Measurements from ENCODE around the gene CPE. TPM values are rescaled to one million over a fixed set of nuclear protein-coding genes. Genes with fewer than 3 reads are reported as not detected.

Gene CPE
- total RNA-seq (1 to 10 TPM; 3.6 to 5.6 TPM), polyA plus RNA-seq (1 to 10 TPM; 3.0 to 5.4 TPM)

GRCh38 chr4:165378745-165379677, at the start of gene CPE:
CPE (plus strand) TSS chr4:165379008; CDS start chr4:165379222, 214 bp downstream.
- H3K4me3 ChIP-seq (ENCODE audit: low read depth in 1 of 3, low read length in 3 of 3) = peak within 1 kb of the TSS; percentile 50 to 66 (median 65)
- no peaks in the 10 kb centered on the region for H3K27me3 ChIP-seq (ENCODE audit: control insufficient read depth in 4 of 4, insufficient read depth in 4 of 4, low read length in 3 of 4)
- TF ChIP-seq EGR1 (IDR thresholded peaks at IDR 0.05; ENCODE audit: low read depth in 2 of 2) = no peak
- no peak for TF ChIP-seq MAX (IDR thresholded peaks at IDR 0.05)
- TF ChIP-seq FOXA1 (IDR thresholded peaks at IDR 0.05) = no peak
- TF ChIP-seq FOXA2 (IDR thresholded peaks at IDR 0.05) = no peak
- TF ChIP-seq NR2F2 (IDR thresholded peaks at IDR 0.05) = no peak
- no peak for TF ChIP-seq JUND (IDR thresholded peaks at IDR 0.05)
- TF ChIP-seq HNF4G (IDR thresholded peaks at IDR 0.05) = no peak
- no peak for TF ChIP-seq GABPA (IDR thresholded peaks at IDR 0.05 in 1 of 2, conservative IDR thresholded peaks at IDR 0.05 in 1 of 2)
- no peak for TF ChIP-seq RXRA (IDR thresholded peaks at IDR 0.05)
- TF ChIP-seq ZBTB33 (IDR thresholded peaks at IDR 0.05) = no peak
- peak; percentile 56 for TF ChIP-seq TAF1 (conservative IDR thresholded peaks at IDR 0.05)
- TF ChIP-seq ATF3 (IDR thresholded peaks at IDR 0.05) = no peak
- peak; percentile 48 for TF ChIP-seq CTCF (IDR thresholded peaks at IDR 0.05; ENCODE audit: low read depth, low read length, missing input control)
- TF ChIP-seq REST (IDR thresholded peaks at IDR 0.05) = peak; percentile 25
- no peak for TF ChIP-seq HNF4A (conservative IDR thresholded peaks at IDR 0.05)
- peak; percentile 19 for TF ChIP-seq SP1 (IDR thresholded peaks at IDR 0.05)
- TF ChIP-seq YY1 (IDR thresholded peaks at IDR 0.05) = peak; percentile 22
- TF ChIP-seq RAD21 (IDR thresholded peaks at IDR 0.05) = peak; percentile 38 to 52
- H3K9me3 ChIP-seq (ENCODE audit: control insufficient read depth in 4 of 4, low read length in 3 of 4) = no peaks in the 10 kb centered on the region
- no peak within 1 kb of the TSS for H3K27ac ChIP-seq (ENCODE audit: low read depth in 1 of 2, low read length in 2 of 2)
- H3K9ac ChIP-seq (ENCODE audit: low read depth in 1 of 2, low read length in 2 of 2) = peak within 1 kb of the TSS; percentile 9 to 62
- peak; percentile 55 for DNase-seq (ENCODE audit: low spot score)
- no peaks in the 10 kb centered on the region for H3K36me3 ChIP-seq (ENCODE audit: control insufficient read depth in 4 of 4, insufficient read depth in 3 of 4, low read depth in 1 of 4, low read length in 3 of 4)
- 2% methylated on average over 82 of the region's 82 CpGs for WGBS
- H3K4me1 ChIP-seq (ENCODE audit: control insufficient read depth in 4 of 4, insufficient read depth in 4 of 4, low read length in 3 of 4) = peaks cover 4 to 10% (median 5%) of the 10 kb centered on the region in 4 donors
